Measurements from ENCODE around the gene SAMD1.
"Not testable (repeated sequence)": the region's sequence is repeated elsewhere in the genome, so short reads cannot be mapped to it uniquely, and the experiment has no call there.

SAMD1 gene

DNA sequence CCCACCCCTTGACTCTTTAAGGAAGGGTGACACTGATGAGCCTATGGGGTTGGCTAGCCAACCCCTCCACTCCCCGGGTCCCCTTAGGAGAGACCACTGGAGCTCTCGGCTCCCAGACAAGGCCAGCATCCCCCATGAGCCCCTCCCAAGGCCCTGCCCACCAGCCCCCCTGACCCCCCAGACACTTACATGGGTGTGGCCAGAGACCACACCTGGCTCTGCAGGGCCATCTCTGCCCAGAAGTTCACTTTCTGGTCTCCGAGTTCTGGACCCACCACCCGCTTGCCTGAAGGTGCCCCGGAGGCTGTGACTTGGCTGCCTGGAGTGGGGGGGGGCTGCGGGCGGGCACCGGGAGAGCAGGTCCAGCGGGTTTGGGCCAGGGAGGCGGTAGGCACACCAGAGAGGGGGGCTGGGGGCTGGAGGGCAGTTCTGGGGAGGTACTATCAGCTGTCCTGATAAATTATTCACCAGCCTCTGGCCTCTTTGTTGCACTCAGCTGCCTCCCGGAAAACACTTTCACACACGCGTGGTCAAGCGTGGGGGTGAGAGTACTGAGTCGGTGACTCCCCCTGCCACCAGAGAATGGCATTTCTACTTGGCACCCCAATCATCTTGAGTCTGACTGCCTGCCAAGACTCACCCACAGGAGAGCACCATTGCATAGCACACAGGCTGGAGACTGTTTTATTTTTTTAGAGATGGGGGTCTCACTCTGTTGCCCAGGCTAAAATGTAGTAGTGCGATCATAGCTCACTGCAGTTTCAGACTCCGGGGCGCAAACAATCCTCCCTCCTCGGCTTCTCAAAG, 28.6 kb downstream of the SAMD1 start, which contains the start of gene PALM3:
PALM3 (minus strand) TSS at position 326 of the 807 bp plus-strand sequence; CDS start at position 230, 96 bp downstream.
- in situ Hi-C loops (cut with MboI; ENCODE audit: low sequenced_read_pairs), result loop anchor here (25.0 kb wide), 1 partner anchor 450 kb away; no protein-coding TSS in a partner anchor

DNA sequence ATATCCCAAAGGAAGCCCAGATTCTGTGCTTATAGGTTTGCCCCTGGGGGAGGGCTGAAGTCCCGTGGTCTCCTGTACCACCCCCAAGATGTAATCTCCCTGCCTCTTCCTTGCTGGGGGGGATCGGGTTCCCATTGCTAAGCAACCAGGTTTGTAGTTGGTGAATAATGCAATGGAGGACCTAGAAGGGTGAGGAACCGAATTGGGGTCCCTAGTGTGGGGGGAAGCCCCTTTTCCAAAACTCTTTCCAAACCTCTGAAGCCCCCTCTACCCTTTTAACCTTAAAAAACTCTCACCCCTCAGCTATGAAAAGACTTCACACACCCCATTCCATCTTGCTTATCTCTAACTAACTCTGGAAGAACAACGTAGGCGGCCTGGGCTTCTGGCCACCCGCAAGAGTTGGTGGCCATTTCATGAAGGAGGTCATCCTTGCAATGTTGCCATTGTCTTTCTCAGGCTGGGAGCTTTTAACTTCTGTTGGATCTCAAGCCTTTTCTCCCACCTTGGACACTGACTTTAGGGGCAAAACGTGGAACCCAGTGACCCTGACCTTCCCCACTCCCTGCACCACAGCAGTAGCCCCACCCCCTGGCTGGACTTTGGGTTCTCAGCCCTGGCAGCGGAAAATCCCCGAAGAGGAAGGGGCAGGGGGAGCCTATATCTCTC, 29.3 kb downstream of the SAMD1 start:
- in situ Hi-C loops (cut with MboI; ENCODE audit: low sequenced_read_pairs), result loop anchor here (25.0 kb wide), 1 partner anchor 449 kb away; no protein-coding TSS in a partner anchor

DNA sequence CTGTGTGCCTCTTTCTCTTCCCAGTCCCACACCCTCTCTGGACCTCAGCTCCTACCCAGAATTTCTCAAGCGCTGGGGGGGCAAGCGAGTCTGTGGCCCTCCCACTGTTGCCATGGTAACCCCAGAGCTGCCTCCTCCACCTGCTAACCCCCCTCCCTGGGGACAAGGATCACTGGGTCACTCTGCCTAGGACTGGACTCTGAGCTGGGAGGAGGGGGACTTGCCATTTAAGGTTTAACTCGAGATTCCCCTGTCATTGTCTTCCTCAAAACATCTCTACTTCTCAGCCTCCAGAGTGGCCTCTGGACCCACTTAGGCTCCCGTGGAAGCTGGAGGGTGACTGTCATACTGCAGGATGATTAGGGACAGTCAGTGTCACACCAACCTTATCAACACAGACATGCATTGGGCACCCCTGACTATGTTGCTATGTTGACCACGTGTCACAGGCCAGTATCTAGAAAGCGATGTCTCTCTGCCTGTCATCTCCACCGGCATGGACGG, 30.8 kb downstream of the SAMD1 start:
- in situ Hi-C loops (cut with MboI; ENCODE audit: low sequenced_read_pairs), result loop anchor here (25.0 kb wide), 1 partner anchor 447 kb away; no protein-coding TSS in a partner anchor

DNA sequence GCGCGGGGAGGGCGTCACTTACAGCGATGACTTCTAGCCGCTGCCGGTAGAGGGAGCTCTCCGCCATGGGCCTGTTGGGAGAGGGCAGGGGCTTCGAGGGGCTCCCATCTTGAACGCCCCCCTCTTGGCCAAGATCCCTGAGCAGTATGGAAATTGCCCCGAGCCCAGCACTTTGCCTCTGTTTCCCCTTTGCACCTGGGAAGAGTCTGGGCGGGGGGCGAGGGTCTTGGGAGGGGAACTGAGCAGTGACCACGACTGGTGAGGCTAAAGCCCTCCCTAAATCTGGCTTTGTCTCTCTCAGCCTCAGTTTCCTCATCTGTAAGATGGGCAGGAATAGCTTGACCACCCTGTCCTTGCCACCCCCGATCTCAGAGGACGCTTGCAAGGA, 31.5 kb downstream of the SAMD1 start:
- in situ Hi-C loops (cut with MboI; ENCODE audit: low sequenced_read_pairs), result loop anchor here (25.0 kb wide), 1 partner anchor 447 kb away; no protein-coding TSS in a partner anchor

DNA sequence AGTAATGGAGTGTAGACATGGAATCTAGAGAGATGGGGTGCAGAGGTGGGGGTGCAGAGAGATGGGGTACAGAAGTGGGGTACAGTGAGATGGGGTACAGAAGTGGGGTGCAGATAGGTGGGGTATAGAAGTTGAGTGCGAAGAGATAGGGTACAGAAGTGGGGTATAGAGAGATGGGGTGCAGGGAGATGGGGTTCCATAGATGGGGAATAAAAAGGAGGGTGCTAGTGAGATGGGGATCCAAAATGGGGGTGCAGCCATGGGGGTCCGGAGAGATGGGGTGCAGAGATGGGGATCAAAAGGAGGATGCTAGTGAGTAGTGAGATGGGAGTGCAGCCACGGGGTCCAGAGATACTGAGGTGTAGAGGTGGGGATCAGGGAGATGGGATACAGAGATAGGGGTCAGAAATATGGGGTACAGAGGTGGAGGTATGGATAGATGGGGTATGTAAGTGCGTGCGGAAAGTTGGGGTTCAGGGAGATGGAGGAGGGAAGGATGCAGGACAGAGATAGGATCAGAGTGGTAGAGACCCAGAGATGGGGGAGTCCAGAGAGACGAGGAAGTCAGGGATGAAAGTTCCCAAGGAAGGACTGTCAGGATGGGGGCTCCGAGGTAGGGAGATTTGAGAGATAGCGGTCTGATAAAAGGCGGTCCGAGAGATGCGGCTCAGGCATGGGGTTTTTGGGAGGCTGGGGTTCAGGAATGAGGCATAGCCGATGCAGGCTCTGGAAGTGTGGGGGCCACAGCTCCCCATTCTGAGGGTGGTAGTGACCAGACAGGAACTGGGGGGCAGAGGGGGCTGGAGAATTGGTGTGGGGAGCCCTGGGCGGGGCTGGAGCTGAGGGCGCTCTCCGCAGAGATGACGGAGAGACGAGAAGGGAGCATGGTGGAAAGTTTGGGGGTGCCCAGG, 32.1 kb downstream of the SAMD1 start:
- in situ Hi-C loops (cut with MboI; ENCODE audit: low sequenced_read_pairs), result loop anchor here (25.0 kb wide), 1 partner anchor 446 kb away; no protein-coding TSS in a partner anchor

DNA sequence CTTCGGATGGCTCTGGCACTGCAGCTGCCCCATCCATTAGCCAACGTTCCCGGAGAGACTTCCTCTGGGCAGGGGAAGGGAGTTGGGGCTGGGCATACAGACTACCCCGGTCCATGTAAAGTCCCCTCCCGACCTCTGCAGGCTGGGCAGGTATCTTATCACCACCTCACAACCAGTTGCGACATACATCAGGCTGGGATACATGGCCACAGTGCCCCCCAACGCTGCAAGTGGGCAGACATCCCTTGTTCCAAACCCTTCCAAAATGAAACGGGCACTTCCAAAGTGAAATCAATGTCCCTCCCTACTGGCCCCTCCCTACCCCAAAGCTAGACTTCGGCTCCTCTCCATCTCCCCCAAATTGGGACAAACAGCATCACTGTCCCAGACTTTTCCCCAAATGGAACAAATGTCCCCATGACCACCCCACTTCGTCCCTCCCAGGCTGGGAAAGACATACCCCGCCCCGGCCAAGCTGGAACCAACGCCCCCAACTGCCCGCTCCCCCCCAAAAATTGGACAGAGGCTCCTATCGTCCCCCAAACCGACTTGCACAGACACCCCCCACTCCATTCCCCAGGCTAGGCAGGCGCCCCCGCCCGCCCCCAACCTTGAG, 33.7 kb downstream of the SAMD1 start:
- in situ Hi-C loops (cut with MboI; ENCODE audit: low sequenced_read_pairs), result loop anchor here (25.0 kb wide), 1 partner anchor 445 kb away; no protein-coding TSS in a partner anchor

DNA sequence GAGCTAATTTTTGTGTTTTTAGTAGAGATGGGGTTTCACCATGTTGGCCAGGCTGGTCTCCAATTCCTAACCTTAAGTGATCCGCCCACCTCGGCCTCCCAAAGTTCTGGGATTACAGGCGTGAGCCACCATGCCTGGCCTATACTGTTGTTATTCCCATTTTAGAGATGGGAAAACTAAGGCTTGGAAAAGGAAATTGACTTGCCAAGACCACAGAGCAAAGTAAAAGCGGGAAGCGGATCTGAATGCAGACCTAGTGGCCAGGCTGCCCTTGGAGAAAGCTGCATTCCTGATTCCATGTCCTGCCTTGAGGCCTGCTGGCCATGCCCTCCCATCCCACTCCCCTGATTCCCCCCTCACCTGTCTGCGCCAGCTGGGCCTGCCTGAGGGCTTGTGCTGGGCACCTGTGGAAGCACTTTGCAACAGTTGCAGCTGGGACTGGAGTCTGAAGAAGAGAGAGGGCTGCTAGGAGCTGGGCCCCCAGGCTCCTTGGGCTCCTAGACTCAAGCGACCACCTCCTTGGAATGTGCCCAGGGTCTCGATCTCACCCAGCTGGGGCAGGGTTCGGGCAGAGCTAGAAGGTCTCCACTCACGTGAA, 34.4 kb downstream of the SAMD1 start:
- in situ Hi-C loops (cut with MboI; ENCODE audit: low sequenced_read_pairs), result loop anchor here (25.0 kb wide), 1 partner anchor 444 kb away; no protein-coding TSS in a partner anchor

DNA sequence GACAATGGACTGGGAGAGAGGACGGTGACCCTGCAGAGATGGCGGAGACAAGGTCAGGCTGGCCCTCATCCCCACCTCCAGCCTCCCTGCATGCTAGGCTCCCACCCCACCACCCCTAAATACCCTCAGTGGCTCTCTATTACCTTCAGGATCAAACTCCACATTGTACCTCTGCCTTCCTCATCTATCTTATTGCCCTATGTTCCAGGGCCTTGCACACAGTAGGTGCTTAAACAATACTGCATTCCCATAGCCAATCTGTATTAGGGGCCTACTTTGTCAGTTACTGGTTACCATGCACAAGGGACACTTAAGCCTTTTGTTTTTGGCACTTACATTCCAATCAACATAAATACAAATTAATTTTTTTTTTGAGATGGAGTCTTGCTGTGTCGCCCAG, 35.2 kb downstream of the SAMD1 start:
- in situ Hi-C loops (cut with MboI; ENCODE audit: low sequenced_read_pairs), result loop anchor here (25.0 kb wide), 1 partner anchor 443 kb away; no protein-coding TSS in a partner anchor

DNA sequence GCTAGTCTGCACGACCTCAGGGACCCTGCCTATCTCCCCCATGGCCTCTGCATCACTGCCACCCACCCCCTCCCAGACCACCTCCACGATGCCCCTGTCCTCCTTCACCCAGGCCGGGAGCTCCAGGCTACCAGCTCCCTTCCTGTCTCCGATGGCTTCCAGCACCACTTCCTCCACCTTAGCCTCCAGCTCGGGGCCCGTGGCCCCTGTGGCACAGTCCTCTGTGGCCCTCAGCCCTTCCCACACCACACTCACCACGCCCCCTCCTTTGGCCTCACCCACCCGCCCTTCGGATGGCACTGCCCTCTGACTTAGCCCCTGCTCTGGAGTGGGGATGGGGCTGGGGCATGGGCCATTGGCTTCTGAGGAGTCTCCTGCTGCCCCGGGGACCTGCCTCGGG, 35.8 kb downstream of the SAMD1 start:
- in situ Hi-C loops (cut with MboI; ENCODE audit: low sequenced_read_pairs), result loop anchor here (25.0 kb wide), 1 partner anchor 442 kb away; no protein-coding TSS in a partner anchor

DNA sequence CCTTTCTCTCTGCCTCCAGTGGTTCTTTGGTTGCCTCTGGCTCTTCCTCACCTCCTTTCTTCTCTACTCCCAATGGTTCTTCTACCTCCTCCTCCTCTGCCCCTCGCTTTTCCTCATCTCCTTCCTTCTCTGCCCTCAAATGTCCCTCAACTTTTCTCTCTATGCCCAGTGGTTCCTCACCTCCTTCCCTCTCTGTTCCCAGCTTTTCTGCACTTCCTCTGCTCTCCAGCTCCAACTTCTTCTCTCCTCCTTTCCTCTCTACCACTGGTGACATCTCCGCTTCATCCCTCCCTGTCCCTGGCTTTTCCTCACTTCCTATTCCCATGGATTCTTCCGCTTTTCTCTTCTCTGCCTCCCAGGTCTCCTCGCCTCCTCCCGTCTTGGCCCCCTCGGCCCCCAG, 36.5 kb downstream of the SAMD1 start:
- in situ Hi-C loops (cut with MboI; ENCODE audit: low sequenced_read_pairs), result loop anchor here (25.0 kb wide), 1 partner anchor 442 kb away; no protein-coding TSS in a partner anchor

DNA sequence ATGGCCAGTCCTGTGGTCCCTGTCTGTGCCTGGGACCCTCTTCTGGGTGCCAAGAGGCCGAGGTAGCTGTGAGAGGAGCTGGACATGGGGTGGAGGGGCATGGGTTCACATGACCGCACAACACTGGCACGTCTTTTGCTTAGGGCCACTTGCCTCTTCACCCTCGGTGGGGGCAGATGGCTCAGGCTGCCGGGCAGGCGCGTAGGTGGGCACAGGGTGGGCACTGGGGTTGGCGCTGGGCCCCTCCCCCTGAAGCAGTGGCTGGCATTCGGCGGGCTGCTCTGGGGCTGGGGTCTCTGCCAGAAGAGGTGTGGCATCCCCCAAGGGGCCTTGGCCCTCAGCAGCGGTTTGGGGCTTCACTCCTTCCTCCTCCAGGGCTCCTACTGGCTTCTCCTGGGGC, 37.1 kb downstream of the SAMD1 start:
- in situ Hi-C loops (cut with MboI; ENCODE audit: low sequenced_read_pairs), result loop anchor here (25.0 kb wide), 1 partner anchor 441 kb away; no protein-coding TSS in a partner anchor

DNA sequence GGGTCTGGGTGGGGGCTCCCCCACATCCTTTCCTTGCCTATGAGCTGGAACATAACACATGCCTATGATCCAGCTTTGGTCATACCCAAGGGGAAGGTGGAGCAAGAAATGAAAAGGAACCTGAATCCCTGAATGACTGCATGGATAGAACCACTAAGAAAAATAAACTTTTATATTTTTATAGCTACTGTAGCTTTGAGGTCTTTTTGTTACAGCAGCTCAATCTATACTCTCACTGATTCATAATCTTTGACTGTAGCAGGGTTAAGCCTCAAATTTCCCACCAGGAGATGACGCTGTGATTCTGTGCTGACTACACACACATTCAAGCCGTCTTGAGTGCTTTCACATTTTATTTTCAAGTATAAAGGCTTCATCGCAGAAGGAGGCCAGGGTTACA, 37.5 kb downstream of the SAMD1 start:
- in situ Hi-C loops (cut with MboI; ENCODE audit: low sequenced_read_pairs), result loop anchor here (25.0 kb wide), 1 partner anchor 441 kb away; no protein-coding TSS in a partner anchor

DNA sequence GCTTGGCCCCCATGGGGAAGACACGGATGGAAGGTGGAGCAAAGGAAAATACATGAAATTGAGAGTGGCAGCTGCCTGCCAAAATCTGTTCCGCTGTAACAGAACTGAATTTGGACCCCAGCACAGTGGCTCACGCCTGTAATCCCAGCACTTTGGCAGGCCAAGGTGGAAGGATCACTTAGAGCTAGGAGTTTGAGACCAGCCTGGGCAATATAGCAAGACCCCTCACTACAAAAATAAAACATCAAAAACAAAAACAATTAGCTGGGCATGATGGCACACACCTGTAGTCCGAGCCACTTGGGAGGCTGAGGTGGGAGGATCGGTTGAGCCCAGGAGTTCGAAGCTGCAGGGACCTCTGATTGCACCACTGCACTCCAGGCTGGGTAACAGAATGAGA, 38.1 kb downstream of the SAMD1 start:
- in situ Hi-C loops (cut with MboI; ENCODE audit: low sequenced_read_pairs), result loop anchor here (25.0 kb wide), 1 partner anchor 440 kb away; no protein-coding TSS in a partner anchor

DNA sequence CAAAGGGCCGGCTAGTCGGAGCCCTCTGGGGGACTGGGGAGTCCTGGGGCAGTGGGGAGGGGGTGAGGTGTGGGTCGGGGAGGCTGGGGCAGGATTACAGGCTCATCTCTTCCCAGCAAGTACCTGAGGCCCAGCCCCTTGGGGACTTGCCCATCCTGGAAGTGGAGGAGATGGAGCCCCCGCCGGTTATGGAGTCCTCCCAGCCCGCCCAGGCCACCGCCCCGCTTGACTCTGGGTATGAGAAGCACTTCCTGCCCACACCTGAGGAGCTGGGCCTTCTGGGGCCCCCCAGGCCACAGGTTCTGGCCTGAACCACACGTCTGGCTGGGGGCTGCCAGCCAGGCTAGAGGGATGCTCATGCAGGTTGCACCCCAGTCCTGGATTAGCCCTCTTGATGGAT, 38.6 kb downstream of the SAMD1 start:
- in situ Hi-C loops (cut with MboI; ENCODE audit: low sequenced_read_pairs), result loop anchor here (25.0 kb wide), 1 partner anchor 440 kb away; no protein-coding TSS in a partner anchor

DNA sequence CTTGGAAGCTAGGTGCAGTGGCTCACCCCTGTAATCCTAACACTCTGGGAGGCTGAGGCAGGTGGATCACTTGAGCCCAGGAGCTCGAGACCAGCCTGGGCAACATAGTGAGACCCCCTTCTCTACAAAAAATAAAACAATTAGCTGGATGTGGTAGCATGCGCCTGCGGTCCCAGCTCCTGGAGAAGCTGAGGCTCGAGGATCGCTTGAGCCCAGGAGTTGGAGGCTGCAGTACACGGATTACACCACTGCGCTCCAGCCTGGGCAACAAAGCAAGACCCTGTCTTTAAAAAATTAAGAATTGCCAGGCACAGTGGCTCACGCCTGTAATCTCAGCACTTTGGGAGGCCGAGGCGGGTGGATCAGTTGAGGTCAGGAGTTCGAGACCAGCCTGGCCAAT, 39.6 kb downstream of the SAMD1 start:
- in situ Hi-C loops (cut with MboI; ENCODE audit: low sequenced_read_pairs), result loop anchor here (25.0 kb wide), 1 partner anchor 439 kb away; no protein-coding TSS in a partner anchor

DNA sequence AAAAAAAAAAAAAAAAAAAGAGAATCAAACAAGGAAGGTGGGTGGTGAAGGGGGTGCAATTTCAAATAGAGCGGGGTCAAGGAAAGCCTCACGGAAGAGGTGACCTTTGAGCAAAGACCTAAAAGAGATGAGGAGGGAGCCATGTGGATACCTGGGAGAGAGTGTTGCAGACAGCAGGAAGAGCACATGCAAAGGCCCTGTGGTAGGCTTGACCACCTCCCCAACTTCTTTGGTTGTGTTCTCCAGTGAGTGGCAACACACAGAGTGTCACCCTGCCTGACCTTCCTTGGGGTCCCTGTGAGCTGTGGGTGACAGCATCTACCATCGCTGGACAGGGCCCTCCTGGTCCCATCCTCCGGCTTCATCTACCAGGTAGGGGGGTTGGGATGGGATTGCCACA, 40.0 kb downstream of the SAMD1 start:
- in situ Hi-C loops (cut with MboI; ENCODE audit: low sequenced_read_pairs), result loop anchor here (25.0 kb wide), 1 partner anchor 438 kb away; no protein-coding TSS in a partner anchor

DNA sequence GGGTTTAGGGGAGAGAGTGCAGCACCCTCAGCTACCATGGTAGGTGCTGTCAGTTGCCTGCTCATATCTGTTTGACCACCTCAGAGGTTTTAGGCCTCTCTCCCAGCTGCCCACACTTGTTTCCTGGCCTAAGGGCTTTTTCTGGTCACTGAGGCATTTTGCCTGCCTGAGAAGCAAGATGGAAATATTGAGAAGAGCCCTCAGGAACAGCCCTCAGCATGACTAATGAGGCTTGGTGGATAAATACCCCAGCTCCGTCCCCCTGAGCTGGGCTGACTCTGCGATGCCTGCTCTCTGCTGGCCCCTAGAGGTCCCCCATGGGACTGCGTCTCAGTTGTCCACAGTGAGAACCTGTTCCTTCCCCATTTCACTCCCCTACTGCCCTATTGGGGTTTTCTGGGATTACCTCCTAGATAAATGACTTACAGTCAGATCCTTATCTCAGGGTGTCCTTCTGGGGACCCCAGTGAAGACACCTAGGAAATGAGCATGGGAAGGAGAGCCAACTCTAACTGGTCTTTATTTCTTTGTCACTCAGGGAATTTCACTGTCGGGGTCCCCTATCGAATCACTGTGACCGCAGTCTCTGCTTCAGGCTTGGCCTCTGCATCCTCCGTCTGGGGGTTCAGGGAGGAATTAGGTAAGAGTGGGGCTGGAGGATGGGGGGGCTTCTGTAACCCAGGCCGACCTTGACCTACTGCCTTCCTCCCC, 42.0 kb downstream of the SAMD1 start:
- in situ Hi-C loops (cut with MboI; ENCODE audit: low sequenced_read_pairs), result no loop called here

DNA sequence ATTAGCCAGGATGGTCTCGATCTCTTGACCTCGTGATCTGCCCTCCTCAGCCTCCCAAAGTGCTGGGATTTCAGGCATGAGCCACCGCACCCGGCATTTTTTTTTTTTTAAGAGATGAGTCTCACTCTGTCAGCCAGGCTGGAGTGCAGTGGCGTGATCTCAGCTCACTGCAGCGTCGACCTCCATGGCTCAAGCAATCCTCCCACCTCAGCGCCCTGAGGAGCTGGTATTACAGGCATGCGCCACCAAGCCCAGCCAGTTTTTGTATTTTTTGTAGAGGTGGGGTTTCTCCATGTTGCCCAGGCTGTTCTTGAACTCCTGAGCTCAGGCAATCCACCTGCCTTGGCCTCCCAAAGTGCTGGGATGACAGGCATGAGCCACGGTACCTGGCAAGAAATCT, 42.7 kb downstream of the SAMD1 start:
- in situ Hi-C loops (cut with MboI; ENCODE audit: low sequenced_read_pairs), result not testable (repeated sequence)

Measured in HL-60/S4 (cell line).